H1 (cell line): ENCODE measurements around the gene CCNI2. TPM values are rescaled to one million over a fixed set of nuclear protein-coding genes. Genes with fewer than 3 reads are reported as not detected.

Experiments
- CTCF ChIA-PET: fragments of 300-600 bp; sonication (Branson Sonifier 250); formaldehyde crosslinking; loops from one replicate; lab custom pipeline; 2021; ENCODE audit not compliant: partially characterized antibody; lab: Charles Lee
- POLR2A ChIA-PET: fragments of 300-600 bp; sonication (Branson Sonifier 250); formaldehyde crosslinking; loops from one replicate; lab custom pipeline; 2021; ENCODE audit warnings: inconsistent platforms; ENCODE audit not compliant: partially characterized antibody; lab: Charles Lee
- DNase-seq, 2 experiments: peaks; one replicate each; pipeline versions ENCODE4 v3.0.0 to v3.0.0-alpha.2; 2010 to 2022; ENCODE audit warnings: low spot score in 2 of 2, low read depth in 1 of 2, mixed read lengths in 1 of 2
- FAIRE-seq: peaks from 2 replicates; lab custom pipeline; 2011; peaks lifted over from hg19 to GRCh38; lab: Jason Lieb, UNC
- H2AFZ ChIP-seq: 2 replicates; pipeline ENCODE4 v1.8.1; 2012; ENCODE audit warnings: low read length, inconsistent platforms
- H2AK5ac ChIP-seq: 2 replicates; pipeline ENCODE4 v1.6.1; 2013; ENCODE audit warnings: low read depth, low read length
- H2BK120ac ChIP-seq: replicated peaks from 2 replicates; pipeline ENCODE3; 2013; ENCODE audit warnings: low read depth, low read length, inconsistent platforms
- H2BK12ac ChIP-seq: 2 replicates; pipeline ENCODE4 v1.6.1; 2013; ENCODE audit warnings: low read depth, low read length
- H2BK15ac ChIP-seq: 2 replicates; pipeline ENCODE4 v1.6.1; 2013; ENCODE audit warnings: low read length
- H2BK20ac ChIP-seq: 2 replicates; pipeline ENCODE4 v1.6.1; 2013; ENCODE audit warnings: low read length
- H2BK5ac ChIP-seq: 2 replicates; pipeline ENCODE4 v1.6.1; 2013; ENCODE audit warnings: low read depth, low read length
- H3K14ac ChIP-seq: 2 replicates; pipeline ENCODE4 v1.6.1; 2013; ENCODE audit warnings: inconsistent platforms; ENCODE audit not compliant: insufficient read length
- H3K18ac ChIP-seq: 2 replicates; pipeline ENCODE4 v1.6.1; 2013; ENCODE audit warnings: low read length; ENCODE audit errors: extremely low read depth
- H3K23ac ChIP-seq: 2 replicates; pipeline ENCODE4 v1.6.1; 2013; ENCODE audit warnings: inconsistent platforms; ENCODE audit not compliant: insufficient read length
- H3K23me2 ChIP-seq: 2 replicates; pipeline ENCODE4 v1.6.1; 2013; ENCODE audit warnings: low read depth, low read length
- H3K27ac ChIP-seq: 2 replicates; pipeline ENCODE4 v1.6.1; 2011; ENCODE audit warnings: low read depth, low read length, inconsistent platforms
- H3K27me3 ChIP-seq, 4 experiments: replicated peaks in 1 of 4; 1 replicate in 1 of 4; 2 replicates in 3 of 4; pipeline versions ENCODE4 v1.6.1 to v1.8.1; 2011 to 2013; ENCODE audit warnings: low read length in 3 of 4, mild to moderate bottlenecking in 3 of 4, inconsistent platforms in 2 of 4, mixed read lengths in 2 of 4, moderate library complexity in 1 of 4; ENCODE audit not compliant: control insufficient read depth in 3 of 4, insufficient read depth in 3 of 4; ENCODE audit errors: extremely low read depth in 1 of 4
- H3K36me3 ChIP-seq, 4 experiments: 2 replicates each; pipeline versions ENCODE4 v1.6.1 to v1.8.1; 2011 to 2013; ENCODE audit warnings: mild to moderate bottlenecking in 4 of 4, low read length in 3 of 4, moderate library complexity in 2 of 4, control low read depth in 1 of 4, inconsistent platforms in 1 of 4; ENCODE audit not compliant: insufficient read depth in 4 of 4, control insufficient read depth in 2 of 4
- H3K4ac ChIP-seq: replicated peaks from 2 replicates; pipeline ENCODE3; 2013; ENCODE audit warnings: low read length, low read depth, mixed read lengths, inconsistent platforms; ENCODE audit not compliant: insufficient read length
- H3K4me1 ChIP-seq, 4 experiments: replicated peaks in 1 of 4; 1 replicate in 1 of 4; 2 replicates in 3 of 4; pipeline versions ENCODE4 v1.6.1 to v1.8.1; 2011 to 2013; ENCODE audit warnings: low read length in 3 of 4, inconsistent platforms in 2 of 4, mixed read lengths in 1 of 4; ENCODE audit not compliant: insufficient read depth in 4 of 4, control insufficient read depth in 3 of 4
- H3K4me2 ChIP-seq, 2 experiments: 2 replicates each; pipeline versions ENCODE4 v1.6.1 to v1.8.1; 2011 to 2013; ENCODE audit warnings: low read depth in 2 of 2, low read length in 2 of 2, control low read depth in 1 of 2, inconsistent platforms in 1 of 2, mild to moderate bottlenecking in 1 of 2; ENCODE audit not compliant: insufficient read depth in 1 of 2
- H3K4me3 ChIP-seq, 4 experiments: fragments of 200-600, 300-600 bp in 1 of 4; sonication (generic), shearing (Covaris generic), sonication (Bioruptor Twin) in 1 of 4; 2 replicates each; pipeline versions ENCODE4 v1.5.1 to v1.8.1; 2011 to 2016; ENCODE audit warnings: low read length in 4 of 4, low read depth in 3 of 4, control low read depth in 2 of 4, inconsistent platforms in 2 of 4, mild to moderate bottlenecking in 2 of 4, mixed read lengths in 1 of 4, moderate library complexity in 1 of 4; ENCODE audit not compliant: insufficient read depth in 2 of 4; ENCODE audit errors: extremely low read depth in 1 of 4
- H3K56ac ChIP-seq: replicated peaks from 2 replicates; pipeline ENCODE3; 2013; ENCODE audit warnings: low read depth, mild to moderate bottlenecking, mixed read lengths, low read length, inconsistent platforms; ENCODE audit not compliant: insufficient read length
- H3K79me1 ChIP-seq: 2 replicates; pipeline ENCODE4 v1.6.1; 2013; ENCODE audit warnings: low read depth, low read length, control low read depth
- H3K79me2 ChIP-seq, 2 experiments: 2 replicates each; pipeline versions ENCODE4 v1.6.1 to v1.8.1; 2012 to 2013; ENCODE audit warnings: low read length in 2 of 2, mild to moderate bottlenecking in 2 of 2, inconsistent platforms in 1 of 2; ENCODE audit not compliant: insufficient read depth in 2 of 2, control insufficient read depth in 1 of 2
- H3K9ac ChIP-seq, 4 experiments: replicated peaks in 1 of 4; 1 replicate in 1 of 4; 2 replicates in 3 of 4; pipeline versions ENCODE4 v1.6.1 to v1.8.1; 2011 to 2013; ENCODE audit warnings: low read depth in 3 of 4, low read length in 3 of 4, control low read depth in 2 of 4, mild to moderate bottlenecking in 2 of 4, moderate library complexity in 2 of 4, inconsistent platforms in 1 of 4; ENCODE audit errors: extremely low read depth in 1 of 4
- H3K9me3 ChIP-seq, 2 experiments: 2 replicates each; pipeline versions ENCODE4 v1.6.1 to v1.8.1; 2012 to 2013; ENCODE audit warnings: mild to moderate bottlenecking in 2 of 2, moderate library complexity in 2 of 2, control low read depth in 1 of 2, inconsistent platforms in 1 of 2, low read depth in 1 of 2, low read length in 1 of 2, mixed read lengths in 1 of 2; ENCODE audit not compliant: insufficient read depth in 2 of 2
- H4K20me1 ChIP-seq, 2 experiments: replicated peaks in 1 of 2; 2 replicates each; pipeline versions ENCODE3 to v1.8.1; 2011 to 2013; ENCODE audit warnings: inconsistent platforms in 2 of 2, low read length in 2 of 2, mild to moderate bottlenecking in 1 of 2; ENCODE audit not compliant: insufficient read depth in 2 of 2, control insufficient read depth in 1 of 2
- H4K5ac ChIP-seq: 2 replicates; pipeline ENCODE4 v1.6.1; 2013; ENCODE audit warnings: low read length, low read depth, mixed read lengths, inconsistent platforms; ENCODE audit not compliant: insufficient read length
- H4K8ac ChIP-seq: 2 replicates; pipeline ENCODE4 v1.8.0; 2013; ENCODE audit warnings: mild to moderate bottlenecking, moderate library complexity, low read length, inconsistent platforms; ENCODE audit not compliant: insufficient read depth; ENCODE audit errors: extremely low read depth
- H4K91ac ChIP-seq: replicated peaks from 2 replicates; pipeline ENCODE3; 2013; ENCODE audit warnings: low read length, mixed read lengths, inconsistent platforms; ENCODE audit not compliant: insufficient read length
- EP300 ChIP-seq, 2 experiments: IDR thresholded peaks; 1 replicate in 1 of 2; 2 replicates in 1 of 2; pipeline ENCODE4 v1.6.1; 2011 to 2012; ENCODE audit warnings: low read depth in 2 of 2, low read length in 2 of 2, mild to moderate bottlenecking in 2 of 2, borderline replicate concordance in 1 of 2, inconsistent platforms in 1 of 2, moderate library complexity in 1 of 2
- MAX ChIP-seq: IDR thresholded peaks from 2 replicates; pipeline ENCODE4 v1.6.1; 2012; ENCODE audit warnings: inconsistent platforms
- RNF2 ChIP-seq: fragments of 200-900, 300-1000 bp; sonication (generic); IDR thresholded peaks from 2 replicates; pipeline ENCODE4 v1.7.1; 2016; ENCODE audit warnings: borderline replicate concordance, low read depth, mild to moderate bottlenecking, antibody characterized with exemption, low read length; ENCODE audit not compliant: poor library complexity, severe bottlenecking; ENCODE audit errors: missing control alignments
- RXRA ChIP-seq: IDR thresholded peaks from 2 replicates; pipeline ENCODE4 v1.6.1; 2011; ENCODE audit warnings: low read depth, mild to moderate bottlenecking, low read length, moderate library complexity; ENCODE audit not compliant: insufficient read depth
- SIRT6 ChIP-seq: IDR thresholded peaks from one replicate; pipeline ENCODE4 v1.7.1; 2012; ENCODE audit warnings: low read length, inconsistent platforms
- SUZ12 ChIP-seq: fragments of 200-600 bp; sonication (generic); IDR thresholded peaks from 2 replicates; pipeline ENCODE4 v1.6.1; 2012; ENCODE audit warnings: mild to moderate bottlenecking, inconsistent platforms, low read length, moderate library complexity, mixed read lengths
- TAF1 ChIP-seq: IDR thresholded peaks from 2 replicates; pipeline ENCODE4 v1.6.1; 2011; ENCODE audit warnings: mild to moderate bottlenecking, low read depth, low read length
- TBP ChIP-seq: IDR thresholded peaks from 2 replicates; pipeline ENCODE4 v1.6.1; 2011; ENCODE audit warnings: low read depth, low read length, improper control_type of control experiment
- WGBS, 2 experiments: shearing (Covaris generic) in 1 of 2; methylation state at CpG; one replicate each; pipeline versions ENCODE4 v1.1.6 to v1.1.7; 2013 to 2015; ENCODE audit warnings: low lambda C conversion rate in 2 of 2, mixed read lengths in 2 of 2, inconsistent platforms in 1 of 2, low coverage in 1 of 2, missing lambda C conversion rate in 1 of 2; ENCODE audit not compliant: insufficient replicate concordance in 2 of 2, insufficient coverage in 1 of 2, insufficient read length in 1 of 2; ENCODE audit errors: extremely low coverage in 1 of 2, missing lambda C conversion rate in 1 of 2; 5-methylcytosine and 5-hydroxymethylcytosine counted together
- polyA plus RNA-seq, 7 experiments: library from polyadenylated mRNA; depleted of rRNA in 3 of 7; stranded (reverse) in 5 of 7; unstranded in 2 of 7; fragments of >200 nt in 5 of 7; fragments of 200-250 nt in 2 of 7; gene quantifications; 1 replicate in 5 of 7; 2 replicates in 1 of 7; 4 replicates in 1 of 7; pipeline versions ENCODE4 v1.2.1 to v1.2.3, GENCODE V29; 2011 to 2013; ENCODE audit warnings: missing spikeins in 2 of 7, mixed read lengths in 2 of 7
- total RNA-seq: library from RNA; stranded (reverse); fragmentation: NEBNext Ultra II Directional; extraction: Animal tissue kit (Norgen Biotek cat#: 25700); gene quantifications from 2 replicates; pipeline ENCODE4 v1.2.1, GENCODE V29; 2021

CCNI2 gene
- total and polyA plus RNA-seq, 2 of the 8 experiments (the other 6 are each of a cell fraction or from before 2014, with no cell fraction given): 1.3 to 1.4 TPM

- Histone ChIP-seq H3K23me2 (peaks cover 10% of the 10 kb centered on the region), H3K79me1 (no peaks in the 10 kb centered on the region), H3K4me1 (peaks cover 0 to 7% (median 1%) of the 10 kb centered on the region in 4 experiments; a peak in 5 of 7 replicates), H3K4me2 (no peak overlapping the region), H4K8ac (no peak overlapping the region), H3K79me2 (no peaks in the 10 kb centered on the region), H4K5ac (no peak overlapping the region), H2AFZ (no peak overlapping the region), H3K9me3 (no peaks in the 10 kb centered on the region), H3K23ac (no peak overlapping the region), H3K4me3 (no peak overlapping the region), H3K36me3 (no peaks in the 10 kb centered on the region), H2BK120ac (no peak overlapping the region), H3K56ac (no peak overlapping the region), H2BK12ac (no peak overlapping the region), H2BK5ac (no peak overlapping the region), H2BK15ac (no peak overlapping the region), H4K91ac (no peak overlapping the region), H3K18ac (no peak overlapping the region), H3K27ac (no peak overlapping the region), H3K4ac (no peak overlapping the region), H4K20me1 (peaks cover 0 to under 1% of the 10 kb centered on the region in 2 experiments), H2AK5ac (no peak overlapping the region), H3K14ac (no peak overlapping the region), H3K9ac (no peak overlapping the region), H3K27me3 (peaks cover 2 to 39% (median 25%) of the 10 kb centered on the region in 4 experiments), H2BK20ac (no peak overlapping the region)
- WGBS, 2 experiments: 77% methylated on average over 1 of the region's 1 CpG; no CpG with 5 or more reads in 1 of the 2 experiments
- ChIA-PET CTCF (no interaction called here), POLR2A (no interaction called here)
- TF ChIP-seq SUZ12 (no peak), TBP (no peak), RXRA (no peak), EP300 (IDR thresholded peaks at IDR 0.05; ENCODE audit: borderline replicate concordance in 1 of 2, low read depth in 2 of 2, low read length in 2 of 2) (no peak), MAX (no peak), TAF1 (no peak), SIRT6 (no peak), RNF2 (no peak)
- DNase-seq (no peak), FAIRE-seq (no peak)
Measured at GRCh38 chr5:132780577-132780976, 33.4 kb downstream of the CCNI2 start.
